Sciatic nerve (tissue), 2 donors: ENCODE results near the gene RANGAP1. TPM values are rescaled to one million over a fixed set of nuclear protein-coding genes. Genes with fewer than 3 reads are reported as not detected.

Source experiments
- ATAC-seq: fragments of 200-7000 bp; cut with Tn5 transposase; one replicate; pipeline ENCODE4 v1.9.1; 2020; ENCODE audit warnings: mild to moderate bottlenecking, moderate library complexity
- DNase-seq: peaks from one replicate; pipeline ENCODE4 v3.0.0-alpha.2; 2020; ENCODE audit warnings: low spot score
- intact Hi-C: fragments of 100-400 bp; cut with DNase I; formaldehyde crosslinking; loops from one replicate; pipeline ENCODE4 v1.14.2; 2022
- total RNA-seq: library from RNA; stranded (reverse); fragmentation: NEBNext Ultra II Directional; extraction: Animal tissue kit (Norgen Biotek cat#: 25700); gene quantifications from one replicate; pipeline ENCODE4 v1.2.1, GENCODE V29; 2021
- donor health status: DM: no; HTN: no; CAD: no.
- donor health status: DM: no; HTN: no; CAD: no.

The RANGAP1 gene
- total RNA-seq, 1 donor from 2014 or later = 45.5 TPM

DNA sequence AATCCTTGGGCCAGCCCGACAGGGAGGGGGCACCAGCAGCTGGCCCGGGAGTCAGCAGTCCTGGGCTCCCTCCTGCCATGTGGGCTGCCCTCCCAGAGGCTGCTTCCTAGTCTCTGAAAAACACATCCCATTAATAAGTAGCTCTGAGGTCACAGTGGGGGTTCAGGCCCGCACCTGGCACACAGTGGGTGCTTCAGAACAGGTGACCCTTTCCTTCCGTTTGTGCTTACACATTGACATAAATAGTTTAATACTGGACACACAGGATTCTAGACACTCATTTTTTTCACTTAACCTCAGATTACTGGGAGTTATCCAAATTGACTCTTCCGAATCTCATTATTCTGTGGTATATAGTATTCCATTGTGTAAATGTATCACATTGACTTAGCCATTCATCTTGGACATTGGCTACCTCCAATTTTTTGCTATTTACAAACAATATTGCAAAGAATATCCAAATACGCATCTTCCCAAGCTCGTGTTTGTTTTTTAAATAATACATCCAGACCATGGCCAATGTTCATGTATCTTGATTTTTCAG, 44.8 kb downstream of the RANGAP1 start:
- ATAC-seq = no peak
- DNase-seq = no peak
- intact Hi-C loops = no loop called here

DNA sequence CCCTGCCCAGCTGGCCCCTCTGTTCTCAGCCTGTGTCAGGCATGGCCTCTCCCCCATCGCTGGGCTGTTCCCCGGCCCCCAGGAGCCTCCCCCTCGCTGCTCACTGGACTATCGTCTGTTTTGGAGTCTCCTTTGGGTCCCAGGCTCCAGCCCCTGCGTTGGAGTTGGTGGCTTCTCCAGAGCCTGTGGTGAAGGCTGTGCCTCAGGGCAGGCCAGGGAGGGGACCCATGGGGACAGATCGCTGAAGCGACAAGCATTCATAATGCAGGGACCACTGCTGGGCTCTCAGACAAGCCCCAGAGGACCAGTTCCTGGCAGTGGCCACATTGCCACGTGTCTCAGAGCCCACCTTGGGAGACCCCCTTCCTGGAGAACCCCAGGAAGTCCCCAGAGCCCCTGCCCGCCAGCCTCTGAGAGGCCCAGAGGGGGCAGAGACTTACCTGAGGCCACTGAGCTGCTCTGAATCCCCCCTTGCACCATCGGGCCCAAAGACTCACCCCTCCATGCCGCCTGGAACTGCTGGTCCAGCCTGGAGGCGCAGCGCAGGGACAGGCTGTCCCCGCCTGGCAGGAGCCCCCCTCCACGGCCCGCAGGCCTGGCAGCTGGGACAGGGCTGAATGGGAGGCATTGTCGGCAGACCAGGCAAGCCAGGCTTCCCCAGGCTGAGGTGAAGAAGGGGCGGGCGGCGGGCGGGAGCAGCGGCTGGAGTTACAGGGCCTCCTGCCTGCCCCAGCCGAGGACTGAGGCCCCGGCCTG, 45.4 kb downstream of the RANGAP1 start, which contains the start of gene CHADL:
TSS of gene CHADL (minus strand) at position 555 of the 756 bp plus-strand sequence. CDS start at position 505, 50 bp downstream.
- DNase-seq (peak; percentile 77), ATAC-seq (peak; percentile 69)
- intact Hi-C loops = no loop called here

DNA sequence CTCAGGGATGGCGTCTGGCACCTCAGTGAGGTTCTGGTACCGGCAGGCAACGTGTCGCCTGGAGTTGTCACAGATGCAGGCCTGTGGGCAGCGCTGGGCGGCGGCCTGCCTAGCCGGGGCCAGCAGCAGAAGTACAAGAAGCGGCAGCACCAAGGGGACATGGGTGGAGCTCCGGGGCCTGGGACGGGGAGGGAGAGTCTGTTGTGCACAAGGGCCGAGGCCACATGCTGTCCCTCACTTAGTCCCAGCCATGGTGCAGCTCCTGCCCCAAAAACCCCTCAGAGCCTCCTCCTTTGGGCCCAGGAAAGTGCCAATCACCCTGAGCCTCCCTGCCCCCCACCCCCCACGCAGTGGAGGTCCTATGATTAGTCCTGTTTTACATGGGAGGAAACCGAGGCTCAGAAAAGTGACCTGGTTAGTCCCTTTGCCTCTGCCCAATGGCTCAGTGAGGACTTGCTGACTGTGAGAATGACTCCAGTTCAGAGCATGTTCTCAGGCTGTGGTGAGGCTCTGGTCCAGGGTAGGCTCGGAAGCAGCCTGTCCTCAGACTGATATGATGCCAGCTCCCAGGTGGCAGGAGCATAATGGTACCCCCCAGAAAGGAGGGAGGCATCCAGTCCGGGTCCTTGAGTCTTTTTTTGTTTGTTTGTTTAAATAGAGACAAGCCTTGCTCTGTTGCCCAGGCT, 46.4 kb downstream of the RANGAP1 start:
- no peak for DNase-seq
- intact Hi-C loops = loop anchor here (5.0 kb wide), 1 partner anchor 608 kb away; no protein-coding TSS in a partner anchor
- ATAC-seq = no peak

DNA sequence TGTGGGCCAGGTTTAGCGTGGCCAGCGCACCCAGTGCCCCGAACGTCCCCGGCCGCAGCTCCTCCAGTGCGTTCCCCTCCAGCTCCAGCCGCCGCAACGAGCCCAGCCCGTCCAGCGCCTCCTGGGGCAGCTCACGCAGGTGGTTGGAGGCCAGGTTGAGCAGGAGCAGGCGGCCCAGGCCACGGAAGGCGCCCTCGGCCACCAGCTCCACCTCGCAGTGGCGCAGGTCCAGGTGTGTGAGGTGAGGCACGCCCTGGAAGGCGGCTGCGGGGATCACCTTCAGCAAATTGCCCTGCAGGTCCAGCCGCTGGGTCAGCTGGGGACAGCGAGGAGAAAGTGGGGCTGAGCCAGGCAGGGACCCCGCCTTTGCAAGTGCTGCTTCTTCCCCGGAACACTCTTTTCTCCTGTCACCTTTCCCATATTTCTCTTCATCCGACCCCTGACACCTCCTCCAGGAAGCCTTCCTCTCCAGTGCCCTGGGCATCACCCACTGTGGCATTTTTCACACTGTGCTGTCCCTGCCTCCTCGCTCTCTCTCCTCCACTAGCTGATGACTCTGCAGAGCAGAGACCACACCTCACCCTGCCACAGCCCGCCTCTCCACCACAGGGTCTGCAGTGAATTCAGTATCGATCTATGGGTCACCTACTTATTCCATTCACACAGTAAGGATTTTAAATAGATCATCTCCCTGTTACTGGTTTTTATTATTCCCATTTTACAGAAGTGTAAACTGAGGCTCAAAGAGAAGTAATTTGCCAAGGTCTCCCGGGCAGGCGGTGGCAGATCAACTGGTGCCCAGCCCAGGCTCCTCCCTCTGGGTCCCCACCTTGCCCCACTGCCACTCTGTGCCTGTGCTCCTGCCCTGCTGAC, 47.2 kb downstream of the RANGAP1 start:
- intact Hi-C loops = loop anchor here (5.0 kb wide), 1 partner anchor 608 kb away; no protein-coding TSS in a partner anchor
- DNase-seq (no peak), ATAC-seq (no peak)

DNA sequence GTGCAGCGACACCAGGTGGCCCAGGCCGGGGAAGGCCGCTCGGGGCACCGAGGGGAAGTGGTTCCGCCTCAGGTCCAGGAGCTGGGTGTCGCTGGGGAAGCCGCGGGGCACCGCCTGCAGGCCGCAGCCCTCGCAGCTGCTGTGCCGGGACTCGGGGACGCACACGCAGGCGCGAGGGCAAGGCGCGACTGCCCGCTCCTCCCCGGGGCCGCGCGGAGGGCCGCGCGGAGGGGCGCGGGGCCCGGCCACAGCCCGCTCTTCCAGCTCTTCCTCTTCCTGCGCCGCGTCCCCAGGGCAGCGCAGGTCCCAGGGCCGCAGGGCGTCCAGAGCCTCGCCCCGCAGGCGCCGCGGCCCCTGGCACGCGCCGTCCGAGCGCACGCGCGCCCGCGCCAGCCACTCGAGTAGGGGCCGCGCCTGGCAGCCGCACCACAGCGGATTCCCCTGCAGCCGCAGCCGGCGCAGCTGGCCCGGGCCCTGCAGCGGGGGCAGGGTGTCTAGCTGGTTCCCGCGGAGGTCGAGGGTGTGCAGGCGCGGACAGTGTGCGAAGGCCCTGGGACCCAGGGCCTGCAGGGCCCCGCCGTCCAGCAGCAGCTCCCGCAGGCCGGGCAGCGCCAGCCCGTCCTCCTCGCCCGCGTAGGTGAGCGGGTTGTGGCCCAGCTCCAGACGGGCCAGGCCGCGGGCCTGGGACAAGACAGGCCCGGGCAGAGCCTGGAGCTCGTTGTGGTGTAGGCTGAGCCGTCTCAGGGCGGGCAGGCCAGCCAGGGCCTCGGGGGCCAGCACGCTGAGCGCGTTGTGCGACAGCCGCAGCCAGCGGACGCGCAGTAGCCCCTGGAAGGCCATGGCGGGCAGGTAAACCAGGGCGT, 48.0 kb downstream of the RANGAP1 start:
- peak; percentile 74 for DNase-seq
- intact Hi-C loops = loop anchor here (5.0 kb wide), 1 partner anchor 609 kb away; no protein-coding TSS in a partner anchor
- ATAC-seq = peak; percentile 55

DNA sequence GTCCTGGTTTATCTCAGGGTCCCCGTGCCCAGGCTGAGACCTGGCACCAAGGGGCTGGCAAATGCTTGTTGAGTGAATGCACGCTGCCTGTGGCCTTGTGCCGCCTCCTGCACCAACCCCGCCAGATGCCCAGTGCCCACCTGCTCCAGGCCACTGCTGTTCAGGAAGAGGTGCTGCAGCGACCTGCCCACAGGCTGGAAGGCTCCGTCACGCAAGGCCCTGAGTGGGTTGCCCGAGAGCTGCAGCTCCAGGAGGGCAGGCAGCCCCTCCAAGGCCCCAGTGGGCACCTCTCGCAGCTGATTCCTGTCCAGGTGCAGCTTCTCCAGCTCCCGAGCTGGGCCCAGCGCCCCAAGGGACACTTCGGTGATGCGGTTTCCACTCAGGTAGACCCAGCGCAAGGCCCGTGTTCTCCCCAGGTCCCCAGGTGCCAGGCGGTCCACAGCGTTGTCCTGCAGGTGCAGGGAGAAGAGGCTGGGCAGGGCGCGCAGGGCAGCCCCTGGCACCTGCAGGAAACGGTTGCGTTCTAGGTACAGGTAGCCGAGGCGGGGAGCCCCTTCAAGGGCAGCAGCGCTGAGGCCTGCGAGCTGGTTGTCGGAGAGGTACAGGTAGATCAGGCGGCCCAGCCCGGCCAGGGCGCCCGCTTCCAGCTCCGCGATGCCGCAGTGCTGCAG, 48.8 kb downstream of the RANGAP1 start:
- intact Hi-C loops = loop anchor here (5.0 kb wide), 1 partner anchor 610 kb away; no protein-coding TSS in a partner anchor
- DNase-seq (no peak), ATAC-seq (no peak)

DNA sequence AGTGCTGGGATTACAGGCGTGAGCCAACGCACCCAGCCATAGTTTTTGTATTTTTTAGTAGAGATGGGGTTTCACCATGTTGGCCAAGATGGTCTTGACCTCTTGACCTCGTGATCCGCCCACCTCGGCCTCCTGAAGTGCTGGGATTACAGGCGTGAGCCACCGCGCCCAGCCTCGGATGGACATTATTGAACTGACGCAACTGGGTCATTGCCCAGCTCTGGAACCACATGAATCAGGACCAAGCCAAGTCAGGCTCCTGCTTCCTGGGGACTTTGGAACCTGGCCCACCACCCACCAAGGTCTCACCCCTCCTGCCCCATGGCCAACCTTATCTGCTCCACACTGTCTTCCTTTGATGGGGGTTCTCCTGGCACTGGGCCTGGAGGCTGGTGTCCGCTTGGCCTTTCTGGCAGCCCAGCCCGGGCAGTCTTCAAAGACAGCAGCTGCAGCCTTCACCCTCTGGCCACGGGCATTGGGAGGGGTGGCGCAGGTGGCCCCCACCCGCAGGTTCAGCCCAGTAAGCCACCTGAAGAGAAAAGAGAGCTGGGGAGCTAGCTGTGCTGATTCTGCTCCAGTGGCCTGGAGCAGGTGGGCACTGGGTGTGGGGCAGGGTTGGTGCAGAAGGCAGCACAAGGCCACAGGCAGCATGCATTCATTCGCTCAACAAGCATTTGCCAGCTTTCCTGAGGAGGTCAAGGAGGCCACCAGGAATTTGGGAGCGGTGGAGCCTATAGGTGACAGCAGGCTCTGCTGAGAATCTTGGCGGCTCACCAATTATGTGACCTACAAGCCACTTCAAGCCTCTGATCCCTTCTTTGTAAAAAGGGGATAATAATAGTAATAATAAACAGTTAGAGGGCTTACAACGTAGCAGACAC, 50.9 kb downstream of the RANGAP1 start:
- no peak for ATAC-seq
- DNase-seq = no peak
- intact Hi-C loops = loop anchor here (5.0 kb wide), 1 partner anchor 612 kb away; no protein-coding TSS in a partner anchor

DNA sequence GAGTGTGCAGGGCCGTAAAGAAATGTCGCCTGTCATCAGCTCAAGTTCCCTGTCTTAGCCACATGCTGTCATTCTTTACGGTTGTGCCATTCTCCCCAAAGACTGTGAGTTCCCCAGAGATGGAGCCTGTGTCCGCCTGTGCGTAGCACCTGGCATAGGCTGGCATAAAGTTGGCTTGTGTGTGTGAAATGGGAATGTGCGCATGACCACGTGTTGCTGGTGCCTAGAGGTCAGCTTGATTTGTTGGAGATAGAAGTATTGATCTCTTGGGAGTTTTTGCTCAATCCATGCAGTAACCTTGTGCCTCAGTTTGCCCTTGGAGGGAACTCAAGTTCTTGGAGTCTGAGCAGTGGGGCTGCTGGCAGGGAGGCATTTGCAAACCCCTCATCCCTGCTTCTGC, 54.6 kb downstream of the RANGAP1 start:
- ATAC-seq (no peak), DNase-seq (no peak)
- intact Hi-C loops = no loop called here

DNA sequence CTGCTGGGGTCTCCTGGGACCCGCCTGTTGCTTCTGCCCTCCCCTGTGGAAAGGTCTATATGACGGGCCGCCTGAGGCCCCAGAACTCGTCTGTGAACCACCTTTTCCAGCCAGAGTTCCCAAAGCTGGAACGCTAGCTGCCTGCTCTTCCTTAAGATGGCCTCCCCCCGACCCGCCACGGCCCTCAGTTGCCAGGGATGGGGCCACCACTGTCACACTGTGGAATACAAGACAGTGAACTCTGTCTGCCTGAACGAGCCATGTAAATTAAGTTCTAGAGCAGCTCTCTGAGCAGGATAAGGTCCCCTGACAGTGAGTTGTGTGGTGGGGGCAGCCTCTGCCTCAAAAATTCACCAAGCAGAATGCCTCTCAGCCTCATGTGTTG, 55.6 kb downstream of the RANGAP1 start:
- ATAC-seq (no peak), DNase-seq (no peak)
- intact Hi-C loops = no loop called here

DNA sequence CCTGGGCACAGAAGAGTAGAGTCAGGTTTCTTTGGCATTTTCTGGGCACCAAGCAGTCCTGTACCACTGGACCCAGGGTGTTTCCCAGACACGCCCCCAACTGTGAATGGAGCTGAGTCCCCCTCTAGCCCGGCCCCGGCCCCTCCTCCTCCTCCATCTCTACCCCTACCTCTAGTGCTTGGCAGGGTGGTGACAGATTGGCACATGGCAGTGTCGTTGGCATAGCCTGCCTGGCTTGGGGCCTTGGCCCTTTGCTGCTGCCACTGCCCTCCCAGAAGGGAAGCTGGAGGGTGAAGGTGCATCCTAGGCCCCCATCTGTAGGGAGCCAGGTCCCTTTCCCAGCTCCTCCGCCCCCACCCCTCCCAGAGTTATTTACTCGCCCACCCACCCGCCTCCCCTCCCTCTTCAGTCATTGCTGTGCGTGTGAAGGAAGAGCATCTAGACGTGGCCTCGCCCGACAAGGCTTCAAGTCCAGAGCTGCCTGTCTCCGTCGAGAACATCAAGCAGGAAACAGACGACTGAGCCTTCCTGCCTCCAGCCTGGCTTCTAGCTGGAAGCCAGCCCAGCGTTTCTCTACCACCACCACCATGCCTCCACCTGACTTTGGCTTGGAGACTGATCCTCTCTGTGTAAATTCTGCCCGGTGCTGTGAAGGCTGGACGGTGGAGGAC, 56.1 kb downstream of the RANGAP1 start:
- DNase-seq (no peak), ATAC-seq (no peak)
- intact Hi-C loops = no loop called here

DNA sequence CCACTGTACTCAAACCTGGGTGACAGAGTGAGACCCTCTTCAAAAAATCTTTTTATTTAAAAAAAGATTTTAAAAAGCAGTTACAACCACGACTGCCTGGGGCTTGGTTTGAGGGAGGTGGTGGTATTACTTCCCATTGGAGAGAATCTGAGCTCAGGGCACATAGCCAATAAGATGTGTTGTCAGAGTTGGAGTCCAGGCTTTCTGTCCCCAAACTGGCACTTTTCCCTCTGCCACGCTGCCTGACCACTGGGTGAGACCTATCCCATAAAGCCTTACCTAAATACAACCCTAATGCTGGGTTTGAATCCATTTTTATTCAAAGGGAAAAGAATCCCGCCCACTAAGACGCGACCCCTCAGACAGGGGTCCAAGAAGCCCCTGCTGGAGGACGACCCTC, 56.8 kb downstream of the RANGAP1 start:
- no peak for ATAC-seq
- intact Hi-C loops = no loop called here

DNA sequence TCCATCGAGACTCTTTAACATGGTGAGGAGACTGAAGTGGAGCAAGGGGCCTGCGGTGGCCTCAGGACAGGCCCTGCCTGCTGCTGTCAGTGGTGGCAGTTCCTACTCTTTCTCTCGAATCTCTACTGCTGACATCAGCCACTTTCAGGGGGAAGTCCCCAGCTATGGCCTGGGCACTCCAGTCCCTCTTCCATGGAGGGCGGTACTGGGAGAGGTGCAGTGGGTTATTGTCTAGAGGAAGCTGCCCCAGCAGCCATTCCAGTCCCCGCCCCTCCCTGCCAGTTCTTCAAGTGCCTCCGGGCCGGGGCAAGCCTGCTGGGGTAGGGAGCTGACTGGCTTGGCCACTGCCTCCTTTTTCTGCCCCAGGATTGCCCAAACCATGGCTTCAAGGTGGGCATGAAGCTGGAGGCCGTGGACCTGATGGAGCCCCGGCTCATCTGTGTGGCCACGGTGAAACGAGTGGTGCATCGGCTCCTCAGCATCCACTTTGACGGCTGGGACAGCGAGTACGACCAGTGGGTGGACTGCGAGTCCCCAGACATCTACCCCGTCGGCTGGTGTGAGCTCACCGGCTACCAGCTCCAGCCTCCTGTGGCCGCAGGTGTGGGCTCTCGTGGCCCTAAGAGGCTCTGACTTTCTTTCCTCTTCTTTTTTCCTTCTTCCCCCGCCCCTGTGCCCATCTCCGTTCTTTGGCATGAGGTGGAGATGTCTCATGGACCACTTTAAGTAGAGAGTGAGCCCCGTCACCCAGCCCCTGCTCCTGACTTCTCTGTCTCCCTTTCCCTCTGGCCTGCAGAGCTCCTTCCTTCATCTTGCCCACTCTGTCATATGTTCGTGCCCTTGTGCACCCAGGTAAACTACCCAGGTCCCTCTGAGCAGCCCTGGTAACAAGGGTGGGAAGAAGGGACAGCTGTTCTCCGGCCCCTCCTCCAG, 59.0 kb downstream of the RANGAP1 start:
- ATAC-seq (peak; percentile 57), DNase-seq (no peak)
- intact Hi-C loops = no loop called here

More for the DNA sequence above, 56.8 kb downstream of the RANGAP1 start:
- DNase-seq = no peak

DNA sequence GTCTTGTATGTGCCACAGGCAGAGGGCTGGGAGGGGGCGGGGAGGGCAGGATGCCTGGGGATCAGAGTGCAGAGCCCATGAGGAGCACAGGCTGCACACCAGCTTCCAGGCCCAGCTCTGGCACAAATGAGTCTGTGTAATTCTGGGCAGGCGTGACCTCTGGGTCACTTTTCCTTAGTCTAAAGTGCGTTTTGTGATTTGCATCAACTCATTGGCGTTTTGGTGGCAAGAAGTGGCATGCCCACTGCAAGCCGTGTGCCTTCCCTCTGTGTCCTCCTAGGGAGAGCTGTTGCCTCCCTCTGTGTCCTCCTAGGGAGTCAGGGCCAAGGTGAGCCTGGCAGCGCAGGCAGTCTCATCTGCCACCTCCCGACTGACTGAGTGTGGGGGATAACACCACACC, 62.5 kb downstream of the RANGAP1 start:
- intact Hi-C loops = no loop called here
- ATAC-seq (no peak), DNase-seq (no peak)

DNA sequence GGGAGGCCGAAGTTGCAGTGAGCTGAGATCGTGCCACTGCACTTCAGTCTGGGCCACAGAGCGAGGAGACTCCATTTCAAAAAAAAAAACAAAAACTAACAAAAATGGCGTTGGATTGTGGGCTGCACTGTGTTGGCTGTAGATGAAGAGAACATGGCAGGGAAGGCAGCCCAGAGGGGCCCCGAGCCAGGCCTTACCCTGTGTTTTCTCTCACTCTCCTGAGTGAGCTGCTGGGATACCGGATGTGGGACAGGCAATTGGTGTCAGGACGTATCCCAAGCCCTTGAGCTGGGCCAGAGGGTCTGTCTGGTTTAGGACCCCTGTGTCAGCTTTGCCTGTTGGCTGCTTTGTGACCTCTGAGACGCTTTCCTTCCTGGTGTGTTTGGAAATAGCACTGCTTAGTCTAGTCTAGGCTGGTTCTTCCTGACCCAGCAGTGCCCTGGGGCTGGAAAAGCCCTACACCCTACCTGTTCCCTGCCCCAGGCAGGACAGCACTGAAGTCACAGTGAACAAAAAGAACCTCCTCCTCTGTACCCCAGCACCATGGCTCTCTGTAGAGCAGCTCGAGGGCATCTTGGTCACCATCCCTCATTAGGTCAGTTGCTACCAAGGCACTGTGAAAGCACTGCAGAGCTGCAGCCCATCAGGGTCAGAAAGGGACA, 63.0 kb downstream of the RANGAP1 start:
- intact Hi-C loops = no loop called here
- ATAC-seq = no peak
- no peak for DNase-seq
